Superior temporal gyrus (tissue), 1 donor: Measurements from ENCODE around the gene CDH22.

Experiments used
- DNase-seq: peaks from one replicate; pipeline ENCODE4 v3.0.0-alpha.2; 2016; ENCODE audit errors: extremely low spot score

The CDH22 gene

GRCh38 chr20:46215913-46216707, 92.2 kb downstream of the CDH22 start:
- no peak for DNase-seq

GRCh38 chr20:46214824-46215488, 93.3 kb downstream of the CDH22 start:
- no peak for DNase-seq

GRCh38 chr20:46213946-46214823, 94.1 kb downstream of the CDH22 start:
- DNase-seq: no peak

- DNase-seq: no peak
These were observed 95.4 kb downstream of the CDH22 start for GRCh38 chr20:46212876-46213275.

GRCh38 chr20:46212252-46212651, 96.0 kb downstream of the CDH22 start:
- no peak for DNase-seq

GRCh38 chr20:46211331-46211722, 97.0 kb downstream of the CDH22 start:
- no peak for DNase-seq

GRCh38 chr20:46210672-46211330, 97.5 kb downstream of the CDH22 start:
- no peak for DNase-seq

- DNase-seq: no peak
These were observed 98.2 kb downstream of the CDH22 start for GRCh38 chr20:46209930-46210671.

- no peak for DNase-seq
These were observed 100.5 kb downstream of the CDH22 start for GRCh38 chr20:46207793-46208192.

- no peak for DNase-seq
These were observed 101.2 kb downstream of the CDH22 start for GRCh38 chr20:46206992-46207549.

GRCh38 chr20:46206025-46206424, 102.3 kb downstream of the CDH22 start:
- DNase-seq: peak; percentile 35

- DNase-seq: no peak
These were observed 102.9 kb downstream of the CDH22 start for GRCh38 chr20:46205349-46205748.

- DNase-seq: no peak
These were observed 103.6 kb downstream of the CDH22 start for GRCh38 chr20:46204594-46205186.

- DNase-seq: no peak
These were observed 104.8 kb downstream of the CDH22 start for GRCh38 chr20:46203510-46203837.

- DNase-seq: peak; percentile 27
These were observed 105.4 kb downstream of the CDH22 start for GRCh38 chr20:46202766-46203509.

GRCh38 chr20:46200582-46201570, 107.4 kb downstream of the CDH22 start:
- DNase-seq: peak; percentile 49

- DNase-seq: no peak
These were observed 109.1 kb downstream of the CDH22 start for GRCh38 chr20:46199198-46199597.

- DNase-seq: no peak
These were observed 111.3 kb downstream of the CDH22 start for GRCh38 chr20:46196990-46197389.
